GM18498 (cell line): ENCODE measurements around the gene ZMIZ2.

ENCODE experiments used
- ATAC-seq: cut with Tn5 transposase; IDR thresholded peaks from one replicate; pipeline ENCODE4 v1.9.1; 2021; ENCODE audit warnings: mild to moderate bottlenecking, moderate library complexity; ENCODE audit not compliant: unreplicated experiment

The ZMIZ2 gene

DNA sequence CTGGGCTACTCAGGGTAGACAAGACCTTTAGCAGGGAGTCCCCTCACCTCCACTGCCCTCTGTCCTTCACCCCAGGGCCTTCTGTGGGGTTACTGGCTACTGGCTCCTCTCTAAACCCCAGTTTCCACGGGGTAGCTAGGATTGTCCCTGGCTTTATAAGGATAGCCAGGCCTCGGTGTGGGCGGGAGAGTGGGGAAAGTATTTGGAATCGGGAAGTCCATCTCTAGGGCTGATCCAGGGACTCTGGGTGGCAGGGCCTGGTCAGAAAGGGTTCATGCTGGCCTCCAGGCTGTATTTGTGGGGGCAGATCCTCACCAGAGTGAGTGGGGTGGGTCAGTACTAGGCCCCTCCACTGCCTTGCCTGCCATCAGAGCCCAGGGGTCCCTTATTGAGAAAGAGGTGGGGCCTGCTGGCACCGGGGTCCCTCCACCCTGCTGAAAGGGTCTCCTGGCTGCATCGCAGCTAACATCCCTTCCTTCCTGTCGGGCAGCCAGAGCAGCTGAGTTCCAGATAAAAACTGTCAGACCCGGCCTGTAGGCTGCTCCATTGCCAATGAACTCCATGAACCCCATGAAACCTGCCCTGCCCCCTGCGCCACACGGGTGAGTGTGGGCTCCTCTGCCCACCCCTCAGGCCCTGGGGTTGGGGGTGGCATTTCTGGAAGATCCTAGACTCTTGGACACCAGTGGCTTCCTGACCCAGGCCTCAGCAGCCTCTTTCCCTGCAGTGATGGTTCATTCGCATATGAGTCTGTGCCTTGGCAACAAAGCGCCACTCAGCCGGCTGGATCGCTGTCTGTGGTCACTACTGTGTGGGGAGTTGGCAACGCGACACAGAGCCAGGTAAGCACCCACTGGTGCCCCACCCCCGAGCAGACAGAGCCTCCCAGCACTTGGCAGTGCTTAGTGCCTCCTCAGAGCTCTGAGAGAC is 7.3 kb downstream of the ZMIZ2 start:
- no peak for ATAC-seq

DNA sequence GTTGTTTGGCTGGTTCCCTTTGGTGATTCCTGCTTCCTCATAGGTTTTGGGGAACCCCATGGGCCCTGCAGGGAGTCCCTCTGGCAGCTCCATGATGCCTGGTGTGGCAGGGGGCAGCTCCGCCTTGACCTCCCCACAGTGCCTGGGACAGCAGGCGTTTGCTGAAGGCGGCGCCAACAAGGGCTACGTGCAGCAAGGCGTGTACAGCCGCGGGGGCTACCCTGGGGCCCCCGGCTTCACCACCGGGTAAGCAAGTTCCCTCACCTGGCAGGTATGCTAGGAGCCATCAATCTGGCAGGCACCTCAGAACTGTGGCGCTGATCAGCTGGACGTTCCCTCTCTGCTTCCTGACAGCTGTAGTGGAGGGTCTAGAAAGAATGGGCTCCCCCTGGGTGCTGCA is 8.3 kb downstream of the ZMIZ2 start:
- no peak for ATAC-seq

DNA sequence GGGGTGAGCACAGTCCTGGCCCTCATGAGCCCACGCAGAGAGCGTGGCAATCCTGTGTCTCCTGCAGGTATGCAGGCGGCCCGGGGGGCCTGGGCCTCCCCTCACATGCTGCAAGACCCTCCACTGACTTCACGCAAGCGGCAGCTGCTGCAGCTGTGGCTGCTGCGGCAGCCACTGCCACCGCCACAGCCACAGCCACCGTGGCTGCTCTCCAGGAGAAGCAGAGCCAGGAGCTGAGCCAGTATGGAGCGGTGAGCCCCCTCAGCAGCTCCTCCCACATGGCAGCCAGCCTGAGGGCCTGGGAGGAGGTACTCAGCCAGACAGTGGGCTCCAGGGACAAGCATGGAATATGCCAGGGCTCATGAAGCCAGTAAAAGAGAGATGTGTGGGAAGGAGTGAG is 8.7 kb downstream of the ZMIZ2 start:
- ATAC-seq: no peak

DNA sequence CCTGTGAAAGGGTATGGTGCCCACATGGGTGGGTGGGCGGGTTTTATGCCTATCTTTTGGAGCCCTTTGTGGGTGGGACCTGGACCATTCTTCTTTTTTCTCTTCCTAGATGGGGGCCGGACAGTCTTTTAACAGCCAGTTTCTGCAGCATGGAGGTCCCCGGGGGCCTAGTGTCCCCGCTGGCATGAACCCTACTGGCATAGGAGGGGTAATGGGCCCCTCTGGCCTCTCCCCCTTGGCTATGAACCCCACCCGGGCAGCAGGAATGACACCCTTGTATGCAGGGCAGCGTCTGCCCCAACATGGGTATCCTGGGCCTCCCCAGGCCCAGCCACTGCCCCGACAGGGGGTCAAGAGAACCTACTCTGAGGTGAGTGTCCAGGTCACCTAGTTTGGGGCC is 9.1 kb downstream of the ZMIZ2 start:
- no peak for ATAC-seq

DNA sequence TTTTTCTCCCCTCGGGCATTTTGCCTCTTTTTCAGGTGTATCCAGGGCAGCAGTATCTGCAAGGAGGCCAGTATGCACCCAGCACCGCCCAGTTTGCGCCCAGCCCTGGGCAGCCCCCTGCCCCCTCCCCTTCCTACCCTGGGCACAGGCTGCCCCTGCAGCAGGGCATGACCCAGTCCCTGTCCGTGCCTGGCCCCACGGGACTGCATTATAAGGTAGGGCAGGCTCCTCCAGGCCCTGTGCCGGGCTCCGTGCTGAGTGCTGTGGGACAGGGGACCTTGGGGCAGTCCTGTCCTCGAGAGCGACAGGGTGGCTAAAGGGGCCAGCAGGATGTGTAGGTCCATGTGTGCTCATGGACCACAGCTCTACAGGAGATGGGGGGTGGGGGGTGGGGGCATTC is 10.6 kb downstream of the ZMIZ2 start:
- ATAC-seq: no peak

DNA sequence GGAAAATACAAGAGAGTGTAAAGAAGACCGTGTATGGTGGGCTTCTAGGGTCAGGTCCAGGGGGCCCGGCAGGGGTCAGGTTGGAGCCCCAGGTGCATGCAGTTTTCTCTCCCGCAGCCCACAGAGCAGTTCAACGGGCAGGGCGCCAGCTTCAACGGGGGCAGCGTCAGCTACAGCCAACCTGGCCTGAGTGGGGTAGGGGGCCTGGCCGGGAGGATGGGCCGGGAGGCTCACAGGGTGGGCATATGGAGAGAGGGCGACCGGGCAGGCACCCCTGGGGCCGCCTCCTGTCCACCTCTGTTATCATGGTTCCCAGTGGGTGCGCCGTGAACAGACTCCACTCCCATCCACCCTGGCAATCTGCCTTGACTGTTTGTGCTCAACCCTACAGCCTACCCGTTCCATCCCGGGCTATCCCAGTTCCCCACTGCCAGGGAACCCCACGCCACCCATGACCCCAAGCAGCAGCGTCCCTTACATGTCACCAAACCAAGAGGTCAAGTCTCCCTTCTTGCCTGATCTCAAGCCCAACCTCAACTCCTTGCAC is 11.5 kb downstream of the ZMIZ2 start:
- no peak for ATAC-seq

- no peak for ATAC-seq
These were observed 12.8 kb downstream of the ZMIZ2 start for GRCh38 chr7:44761207-44762161.

- no peak for ATAC-seq
These were observed 13.7 kb downstream of the ZMIZ2 start for GRCh38 chr7:44762300-44762699.

DNA sequence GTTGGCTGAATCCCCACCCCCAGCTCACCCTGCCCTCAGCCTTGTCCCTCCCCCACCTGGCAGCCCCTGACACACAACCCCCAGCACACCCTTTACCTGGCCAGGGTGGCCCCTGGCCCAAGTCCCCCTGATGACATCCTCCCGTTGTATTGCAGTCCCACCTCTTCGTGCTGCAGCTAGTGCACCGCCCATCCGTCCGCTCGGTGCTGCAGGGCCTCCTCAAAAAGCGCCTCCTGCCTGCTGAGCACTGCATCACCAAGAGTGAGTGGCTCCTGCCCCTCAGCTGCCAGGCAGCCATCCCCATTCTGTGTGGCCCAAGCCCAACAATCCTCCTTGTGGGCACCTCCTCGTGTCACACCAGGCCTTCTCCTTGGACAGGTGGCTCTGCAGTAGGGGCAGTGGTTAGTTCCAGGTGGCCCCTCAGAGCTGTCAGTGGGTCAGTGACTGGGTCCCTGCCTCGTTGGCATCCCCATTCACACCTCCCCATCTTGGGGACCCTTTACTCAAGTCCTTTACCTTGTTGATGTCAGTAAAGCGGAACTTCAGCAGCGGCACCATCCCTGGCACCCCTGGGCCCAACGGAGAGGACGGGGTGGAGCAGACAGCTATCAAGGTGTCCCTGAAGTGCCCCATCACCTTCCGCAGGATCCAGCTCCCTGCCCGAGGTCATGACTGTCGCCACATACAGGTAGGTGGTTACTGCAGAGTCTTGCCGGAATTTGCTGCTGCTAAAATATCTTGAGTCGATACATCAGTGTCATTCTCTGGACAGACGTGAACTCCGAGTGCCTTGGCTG is 14.3 kb downstream of the ZMIZ2 start:
- ATAC-seq: no peak

GRCh38 chr7:44764081-44764480 is 15.4 kb downstream of the ZMIZ2 start:
- no peak for ATAC-seq

DNA sequence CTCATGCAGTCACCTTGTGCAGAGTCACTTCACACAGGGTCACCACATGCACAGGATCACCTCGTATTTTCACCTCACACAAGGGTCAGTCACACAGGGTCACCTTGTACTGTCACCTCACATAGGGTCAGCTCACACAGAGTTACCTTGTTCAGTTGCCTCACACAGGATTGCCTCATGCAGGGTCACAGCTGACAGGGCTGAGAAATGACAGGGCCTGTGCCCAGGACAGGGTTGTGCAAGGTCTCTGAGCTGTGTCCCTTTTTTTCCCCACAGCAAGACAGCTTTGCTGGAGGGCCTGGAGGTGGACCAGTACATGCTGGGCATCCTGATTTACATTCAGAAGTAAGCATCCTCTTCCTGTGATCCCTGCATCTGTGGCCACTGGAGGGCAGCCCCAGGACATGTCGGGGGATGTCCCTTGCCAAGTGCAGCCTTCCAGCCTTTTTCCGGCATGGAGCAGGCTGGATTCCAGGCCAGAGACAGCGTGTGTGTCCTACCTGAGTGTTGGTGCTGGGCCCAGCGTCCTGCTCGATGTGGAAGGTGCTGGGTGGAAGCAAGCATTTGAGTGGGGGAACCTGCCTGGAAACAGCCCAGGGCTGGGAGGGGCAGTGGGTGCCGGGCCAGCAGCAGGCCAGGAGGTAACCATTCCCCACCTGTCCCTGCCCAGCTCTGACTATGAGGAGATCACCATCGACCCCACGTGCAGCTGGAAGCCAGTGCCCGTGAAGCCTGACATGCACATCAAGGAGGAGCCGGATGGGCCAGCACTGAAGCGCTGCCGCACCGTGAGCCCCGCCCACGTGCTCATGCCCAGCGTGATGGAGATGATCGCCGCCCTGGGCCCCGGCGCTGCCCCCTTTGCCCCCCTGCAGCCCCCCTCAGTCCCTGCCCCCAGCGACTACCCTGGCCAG is 16.3 kb downstream of the ZMIZ2 start:
- no peak for ATAC-seq

GRCh38 chr7:44765579-44766415 is 17.1 kb downstream of the ZMIZ2 start:
- no peak for ATAC-seq

DNA sequence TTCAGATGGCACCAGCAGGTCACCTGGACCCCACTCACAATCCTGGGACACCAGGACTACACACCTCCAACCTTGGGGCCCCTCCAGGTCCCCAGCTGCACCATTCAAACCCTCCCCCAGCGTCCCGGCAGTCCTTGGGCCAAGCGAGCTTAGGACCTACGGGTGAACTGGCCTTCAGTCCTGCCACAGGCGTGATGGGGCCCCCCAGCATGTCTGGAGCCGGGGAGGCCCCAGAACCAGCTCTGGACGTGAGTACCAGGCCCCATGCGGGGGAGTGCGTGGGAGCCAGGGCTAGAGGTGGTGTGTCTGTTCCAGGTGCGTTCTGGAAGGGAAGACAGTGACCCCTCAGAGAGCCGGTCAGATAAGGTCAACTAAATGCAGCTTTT is 17.8 kb downstream of the ZMIZ2 start:
- ATAC-seq: no peak

- ATAC-seq: no peak
These were observed 18.7 kb downstream of the ZMIZ2 start for GRCh38 chr7:44767134-44767911.

GRCh38 chr7:44767912-44768627 is 19.4 kb downstream of the ZMIZ2 start:
- no peak for ATAC-seq

DNA sequence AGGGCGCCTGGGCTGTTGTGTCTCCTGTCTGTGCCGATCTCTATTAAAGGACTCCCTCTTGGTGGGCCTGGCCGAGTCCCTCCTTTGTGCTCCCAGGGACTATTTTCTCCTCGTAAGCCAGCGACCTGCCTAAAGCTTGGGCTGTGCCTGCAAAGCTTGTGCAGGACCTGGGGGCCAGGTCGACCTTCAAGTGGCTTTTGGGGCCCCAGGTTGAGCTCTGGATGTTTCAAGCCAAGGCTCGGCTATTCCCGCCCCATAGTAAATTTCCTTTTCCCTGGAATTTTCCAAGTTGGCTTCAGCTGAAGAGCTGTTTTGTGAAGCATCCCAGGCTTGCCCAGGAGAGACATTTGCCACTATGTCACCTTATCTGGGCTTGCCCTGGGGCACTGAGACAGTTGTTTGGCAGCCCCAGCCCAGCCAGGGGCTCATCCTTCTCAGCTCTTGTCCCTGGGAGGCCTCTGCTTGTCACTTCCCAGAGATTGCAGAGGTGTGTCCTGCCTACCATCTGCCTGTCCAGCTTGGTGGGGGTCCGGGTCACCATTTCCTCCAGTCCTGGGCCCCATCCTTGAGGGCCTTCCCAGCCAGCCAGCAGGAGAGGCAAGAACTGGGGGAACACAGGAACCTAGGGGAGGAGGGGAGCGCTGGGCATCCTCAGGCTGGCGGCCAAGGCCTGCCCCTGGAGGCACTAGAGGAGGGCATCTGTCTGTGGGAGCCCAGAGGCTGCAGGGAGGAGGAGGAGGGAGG is 20.2 kb downstream of the ZMIZ2 start:
- ATAC-seq: no peak

GRCh38 chr7:44769376-44769775 is 20.7 kb downstream of the ZMIZ2 start:
- peak; percentile 10 for ATAC-seq
